ENCODE data around the gene TJAP1. TPM values are rescaled to one million over a fixed set of nuclear protein-coding genes. Genes with fewer than 3 reads are reported as not detected.
"Not testable (repeated sequence)": the region's sequence is repeated elsewhere in the genome, so short reads cannot be mapped to it uniquely, and the experiment has no call there.

TJAP1 gene
- total and polyA plus RNA-seq, 2 donors = 10.1 to 32.1 TPM

DNA sequence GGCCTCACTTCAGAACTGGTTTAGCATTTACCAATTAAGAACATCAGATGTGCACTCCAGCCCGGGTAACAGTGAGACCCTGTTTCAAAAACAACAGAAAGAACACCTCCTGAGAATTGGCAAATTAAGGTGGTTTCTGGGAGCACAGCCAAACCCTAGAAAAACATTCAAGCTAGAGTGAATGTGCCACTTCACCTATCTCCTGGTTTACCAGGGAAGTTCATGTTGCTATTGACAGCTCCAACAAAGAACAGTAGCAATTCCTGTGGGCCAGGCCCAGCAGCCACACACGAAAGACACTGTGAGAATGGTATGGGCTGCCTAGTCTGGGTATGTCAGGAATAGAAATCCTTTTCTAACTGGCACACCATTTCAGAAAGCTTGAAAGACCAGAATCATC lies 44.5 kb downstream of the TJAP1 start:
- 97% methylated on average over 2 of the region's 2 CpGs for WGBS
- H3K9me3 ChIP-seq (ENCODE audit: control insufficient read depth in 2 of 2, insufficient read depth in 1 of 2, low read length in 1 of 2) = no peaks in the 10 kb centered on the region
- H3K36me3 ChIP-seq (ENCODE audit: control insufficient read depth in 2 of 2, insufficient read depth in 2 of 2, low read length in 1 of 2) = peaks cover 68 to 76% of the 10 kb centered on the region in 2 donors
- no peak overlapping the region for H3K4me3 ChIP-seq (ENCODE audit: low read length in 2 of 2)
- peaks cover 2 to 4% of the 10 kb centered on the region in 2 donors for H3K4me1 ChIP-seq (ENCODE audit: control insufficient read depth in 2 of 2, insufficient read depth in 2 of 2, low read length in 2 of 2)
- no peak overlapping the region for H3K27ac ChIP-seq (ENCODE audit: low read depth in 1 of 2, low read length in 1 of 2)
- DNase-seq (ENCODE audit: low read depth in 6 of 9, low spot score in 9 of 9) = no peak
- no peaks in the 10 kb centered on the region for H3K27me3 ChIP-seq (ENCODE audit: control insufficient read depth in 2 of 2, insufficient read depth in 1 of 2, low read length in 1 of 2)

DNA sequence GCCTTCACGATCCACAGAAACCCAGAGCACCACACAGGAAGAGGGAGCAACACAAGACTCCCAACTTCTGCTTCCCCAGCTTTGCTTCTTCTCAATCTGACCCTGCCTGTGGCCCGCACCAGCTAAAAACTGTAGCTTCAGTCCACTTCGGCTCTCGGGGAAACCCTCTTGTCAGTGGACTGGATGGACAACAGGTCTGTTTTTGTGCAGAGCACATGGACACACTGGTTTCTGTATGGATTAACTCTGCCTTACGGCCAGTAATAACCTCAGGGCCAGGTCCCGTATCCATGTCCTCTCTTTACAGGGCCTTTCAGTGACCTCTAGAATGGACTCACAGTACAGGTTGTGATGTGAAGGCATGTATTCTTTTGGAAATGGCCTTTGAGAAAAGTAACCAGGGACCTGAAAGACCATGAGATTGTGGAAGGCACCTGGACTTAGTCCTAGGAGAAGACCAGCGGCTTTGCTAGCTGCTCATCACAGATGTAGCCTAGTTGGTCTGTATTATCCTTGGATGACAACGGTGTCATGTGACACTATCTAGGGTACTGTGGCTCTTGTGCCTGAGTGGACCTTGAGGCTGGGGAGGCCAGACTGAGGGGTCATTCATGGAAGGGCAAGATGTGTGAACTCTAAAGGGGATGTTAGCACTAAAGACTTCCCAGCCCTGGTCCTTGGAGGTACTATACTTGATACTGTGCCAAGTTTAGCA lies 45.3 kb downstream of the TJAP1 start:
- Histone ChIP-seq H3K27me3 (ENCODE audit: control insufficient read depth in 2 of 2, insufficient read depth in 1 of 2, low read length in 1 of 2) (no peaks in the 10 kb centered on the region), H3K4me3 (ENCODE audit: low read length in 2 of 2) (no peak overlapping the region), H3K36me3 (ENCODE audit: control insufficient read depth in 2 of 2, insufficient read depth in 2 of 2, low read length in 1 of 2) (peaks cover 76 to 84% of the 10 kb centered on the region in 2 donors), H3K9me3 (ENCODE audit: control insufficient read depth in 2 of 2, insufficient read depth in 1 of 2, low read length in 1 of 2) (no peaks in the 10 kb centered on the region), H3K4me1 (ENCODE audit: control insufficient read depth in 2 of 2, insufficient read depth in 2 of 2, low read length in 2 of 2) (peaks cover 2 to 4% of the 10 kb centered on the region in 2 donors), H3K27ac (ENCODE audit: low read depth in 1 of 2, low read length in 1 of 2) (no peak overlapping the region)
- no peak for DNase-seq (ENCODE audit: low read depth in 6 of 9, low spot score in 9 of 9)
- 97% methylated on average over 8 of the region's 8 CpGs for WGBS

DNA sequence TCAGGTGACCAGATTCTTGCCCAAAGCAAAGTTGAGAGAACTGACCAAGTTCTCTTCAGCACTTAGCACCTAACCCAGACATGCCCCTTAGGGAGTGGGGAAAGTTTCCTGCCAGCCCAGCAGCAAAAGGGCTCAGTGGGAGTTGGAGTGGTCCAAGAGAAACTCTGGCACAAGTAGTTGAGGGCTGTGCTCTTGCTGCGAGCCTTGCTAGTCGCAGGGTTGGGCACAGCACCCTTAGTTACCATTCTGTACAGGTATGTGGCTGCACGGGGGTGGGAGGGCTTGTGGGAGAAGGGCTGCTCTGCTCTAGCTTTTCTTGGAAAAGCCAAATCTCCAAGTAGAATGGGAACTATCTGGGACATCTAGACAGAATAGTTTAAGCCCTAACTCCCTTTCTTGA lies 45.9 kb downstream of the TJAP1 start:
- 100% methylated on average over 3 of the region's 3 CpGs for WGBS
- Histone ChIP-seq H3K36me3 (ENCODE audit: control insufficient read depth in 2 of 2, insufficient read depth in 2 of 2, low read length in 1 of 2) (peaks cover 81 to 90% of the 10 kb centered on the region in 2 donors), H3K27me3 (ENCODE audit: control insufficient read depth in 2 of 2, insufficient read depth in 1 of 2, low read length in 1 of 2) (no peaks in the 10 kb centered on the region), H3K4me3 (ENCODE audit: low read length in 2 of 2) (no peak overlapping the region), H3K4me1 (ENCODE audit: control insufficient read depth in 2 of 2, insufficient read depth in 2 of 2, low read length in 2 of 2) (no peaks in the 10 kb centered on the region), H3K9me3 (ENCODE audit: control insufficient read depth in 2 of 2, insufficient read depth in 1 of 2, low read length in 1 of 2) (no peaks in the 10 kb centered on the region), H3K27ac (ENCODE audit: low read depth in 1 of 2, low read length in 1 of 2) (no peak overlapping the region)
- no peak for DNase-seq (ENCODE audit: low read depth in 6 of 9, low spot score in 9 of 9)

DNA sequence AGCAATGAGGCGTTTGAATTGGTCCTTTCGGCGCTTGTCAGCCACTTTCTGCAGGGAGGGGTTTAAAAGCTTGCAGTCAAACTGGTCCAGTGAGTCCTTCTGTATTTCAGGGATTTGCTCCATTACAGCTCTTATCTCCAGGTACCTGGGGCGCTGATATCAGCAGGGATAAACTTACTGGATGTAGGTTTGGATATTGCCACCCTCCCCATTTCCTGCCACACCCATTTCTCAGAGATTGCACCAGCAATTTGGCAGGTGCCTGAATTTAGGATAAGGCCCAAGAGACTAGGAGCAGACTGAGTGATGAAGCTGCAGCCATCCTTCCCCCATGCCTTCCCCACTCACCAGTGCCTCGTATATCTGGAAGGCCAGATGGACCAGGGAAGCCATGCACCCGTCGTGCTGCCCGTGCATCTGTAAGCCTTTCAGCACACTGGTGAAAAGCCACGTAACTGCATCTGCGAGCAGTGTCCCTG lies 47.2 kb downstream of the TJAP1 start:
- Histone ChIP-seq H3K9me3 (ENCODE audit: control insufficient read depth in 2 of 2, insufficient read depth in 1 of 2, low read length in 1 of 2) (no peaks in the 10 kb centered on the region), H3K4me1 (ENCODE audit: control insufficient read depth in 2 of 2, insufficient read depth in 2 of 2, low read length in 2 of 2) (no peaks in the 10 kb centered on the region), H3K27me3 (ENCODE audit: control insufficient read depth in 2 of 2, insufficient read depth in 1 of 2, low read length in 1 of 2) (no peaks in the 10 kb centered on the region), H3K36me3 (ENCODE audit: control insufficient read depth in 2 of 2, insufficient read depth in 2 of 2, low read length in 1 of 2) (peaks cover 91 to 94% of the 10 kb centered on the region in 2 donors), H3K4me3 (ENCODE audit: low read length in 2 of 2) (no peak overlapping the region), H3K27ac (ENCODE audit: low read depth in 1 of 2, low read length in 1 of 2) (no peak overlapping the region)
- no peak for DNase-seq (ENCODE audit: low read depth in 6 of 9, low spot score in 9 of 9)
- 98% methylated on average over 10 of the region's 10 CpGs for WGBS

DNA sequence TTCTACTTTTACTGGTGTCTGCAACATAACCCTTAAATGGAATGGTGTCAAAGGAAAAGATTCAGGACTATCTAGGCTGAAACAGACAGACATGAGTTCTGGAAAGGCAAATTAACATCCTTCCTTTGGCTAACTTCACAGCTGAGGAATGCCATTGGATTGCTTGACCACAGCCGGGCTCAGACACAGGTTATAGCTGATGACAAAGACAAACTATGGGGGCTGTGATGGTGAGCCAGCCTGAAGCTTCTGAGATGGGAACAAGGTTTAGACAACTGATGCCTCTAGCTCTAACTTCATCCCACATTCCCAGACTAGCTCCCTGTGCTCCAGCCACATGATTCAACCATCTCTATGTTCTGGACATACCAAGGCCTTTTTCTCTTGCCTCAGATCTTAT lies 54.8 kb downstream of the TJAP1 start:
- 98% methylated on average over 1 of the region's 1 CpG for WGBS
- no peaks in the 10 kb centered on the region for H3K9me3 ChIP-seq (ENCODE audit: control insufficient read depth in 2 of 2, insufficient read depth in 1 of 2, low read length in 1 of 2)
- H3K27me3 ChIP-seq (ENCODE audit: control insufficient read depth in 2 of 2, insufficient read depth in 1 of 2, low read length in 1 of 2) = no peaks in the 10 kb centered on the region
- H3K4me1 ChIP-seq (ENCODE audit: control insufficient read depth in 2 of 2, insufficient read depth in 2 of 2, low read length in 2 of 2) = no peaks in the 10 kb centered on the region
- no peak overlapping the region for H3K4me3 ChIP-seq (ENCODE audit: low read length in 2 of 2)
- H3K27ac ChIP-seq (ENCODE audit: low read depth in 1 of 2, low read length in 1 of 2) = no peak overlapping the region
- no peak for DNase-seq (ENCODE audit: low read depth in 6 of 9, low spot score in 9 of 9)
- H3K36me3 ChIP-seq (ENCODE audit: control insufficient read depth in 2 of 2, insufficient read depth in 2 of 2, low read length in 1 of 2) = peaks cover 62 to 71% of the 10 kb centered on the region in 2 donors

DNA sequence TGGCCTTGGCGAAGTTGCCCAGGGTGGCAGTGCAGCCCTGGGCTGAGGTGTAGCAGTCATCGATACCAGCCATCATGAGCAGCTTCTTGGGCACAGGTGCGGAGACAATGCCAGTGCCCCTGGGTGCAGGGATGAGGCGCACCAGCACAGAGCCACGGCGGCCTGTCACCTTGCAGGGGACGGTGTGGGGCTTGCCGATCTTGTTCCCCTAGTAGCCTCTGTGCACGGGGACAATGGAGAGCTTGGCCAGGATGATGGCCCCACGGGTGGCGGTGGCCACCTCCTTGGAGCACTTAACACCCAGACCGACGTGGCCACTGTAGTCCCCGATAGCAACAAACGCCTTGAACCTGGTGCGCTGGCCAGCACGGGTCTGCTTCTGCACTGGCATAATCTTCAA lies 61.6 kb downstream of the TJAP1 start:
- H3K9me3 ChIP-seq (ENCODE audit: control insufficient read depth in 2 of 2, insufficient read depth in 1 of 2, low read length in 1 of 2); H3K27me3 ChIP-seq (ENCODE audit: control insufficient read depth in 2 of 2, insufficient read depth in 1 of 2, low read length in 1 of 2); H3K4me3 ChIP-seq (ENCODE audit: low read length in 2 of 2); H3K4me1 ChIP-seq (ENCODE audit: control insufficient read depth in 2 of 2, insufficient read depth in 2 of 2, low read length in 2 of 2); DNase-seq (ENCODE audit: low read depth in 6 of 9, low spot score in 9 of 9); H3K27ac ChIP-seq (ENCODE audit: low read depth in 1 of 2, low read length in 1 of 2): not testable (repeated sequence)
- 98% methylated on average over 15 of the region's 17 CpGs for WGBS
- H3K36me3 ChIP-seq (ENCODE audit: control insufficient read depth in 2 of 2, insufficient read depth in 2 of 2, low read length in 1 of 2) = peaks cover 16 to 49% of the 10 kb centered on the region in 2 donors

DNA sequence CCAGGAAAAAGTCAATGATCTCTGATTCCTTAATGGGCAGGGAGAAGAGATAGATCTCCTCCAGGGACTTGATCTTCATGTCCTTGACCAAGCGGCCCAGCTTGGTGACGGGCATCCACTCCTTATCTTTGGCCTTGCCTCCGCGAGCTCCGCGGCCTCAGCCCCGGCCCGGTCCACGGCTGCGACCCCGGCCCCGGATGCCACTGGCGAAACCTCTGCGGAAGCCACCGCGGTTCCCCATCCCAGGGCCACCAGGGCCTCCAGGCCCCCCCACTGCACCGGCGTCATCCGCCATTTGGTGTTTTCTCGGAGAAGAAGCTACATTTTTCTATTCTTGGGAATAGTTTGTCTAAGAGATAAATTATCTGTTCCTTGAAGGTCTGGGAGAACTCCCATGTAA lies 62.0 kb downstream of the TJAP1 start:
- not testable (repeated sequence) for H3K9me3 ChIP-seq (ENCODE audit: control insufficient read depth in 2 of 2, insufficient read depth in 1 of 2, low read length in 1 of 2); H3K27ac ChIP-seq (ENCODE audit: low read depth in 1 of 2, low read length in 1 of 2); H3K4me1 ChIP-seq (ENCODE audit: control insufficient read depth in 2 of 2, insufficient read depth in 2 of 2, low read length in 2 of 2); H3K27me3 ChIP-seq (ENCODE audit: control insufficient read depth in 2 of 2, insufficient read depth in 1 of 2, low read length in 1 of 2); H3K4me3 ChIP-seq (ENCODE audit: low read length in 2 of 2); DNase-seq (ENCODE audit: low read depth in 6 of 9, low spot score in 9 of 9)
- 99% methylated on average over 20 of the region's 20 CpGs for WGBS
- peaks cover 13 to 48% of the 10 kb centered on the region in 2 donors for H3K36me3 ChIP-seq (ENCODE audit: control insufficient read depth in 2 of 2, insufficient read depth in 2 of 2, low read length in 1 of 2)

DNA sequence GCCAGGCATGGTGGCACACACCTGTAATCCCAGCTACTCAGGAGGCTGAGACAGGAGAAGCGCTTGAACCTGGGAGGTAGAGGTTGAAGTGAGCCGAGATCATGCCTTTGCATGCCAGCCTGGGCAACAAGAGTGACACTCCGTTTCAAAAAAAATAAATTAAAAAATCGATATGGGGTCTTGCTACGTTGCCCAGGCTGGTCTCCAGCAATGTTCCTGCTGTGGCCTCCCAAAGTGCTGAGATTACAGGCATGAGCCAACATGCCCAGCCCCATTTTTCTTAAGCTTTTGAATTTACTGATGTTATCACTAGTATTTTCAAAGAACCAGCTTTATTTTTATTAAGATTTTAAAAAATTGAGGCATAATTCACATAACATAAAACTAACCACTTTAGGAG lies 63.1 kb downstream of the TJAP1 start:
- H3K4me1 ChIP-seq (ENCODE audit: control insufficient read depth in 2 of 2, insufficient read depth in 2 of 2, low read length in 2 of 2) = no peaks in the 10 kb centered on the region
- H3K9me3 ChIP-seq (ENCODE audit: control insufficient read depth in 2 of 2, insufficient read depth in 1 of 2, low read length in 1 of 2) = no peaks in the 10 kb centered on the region
- WGBS = 98% methylated on average over 5 of the region's 5 CpGs
- no peaks in the 10 kb centered on the region for H3K27me3 ChIP-seq (ENCODE audit: control insufficient read depth in 2 of 2, insufficient read depth in 1 of 2, low read length in 1 of 2)
- no peak overlapping the region for H3K27ac ChIP-seq (ENCODE audit: low read depth in 1 of 2, low read length in 1 of 2)
- H3K36me3 ChIP-seq (ENCODE audit: control insufficient read depth in 2 of 2, insufficient read depth in 2 of 2, low read length in 1 of 2) = peaks cover 13 to 54% of the 10 kb centered on the region in 2 donors
- no peak overlapping the region for H3K4me3 ChIP-seq (ENCODE audit: low read length in 2 of 2)
- DNase-seq (ENCODE audit: low read depth in 6 of 9, low spot score in 9 of 9) = no peak

DNA sequence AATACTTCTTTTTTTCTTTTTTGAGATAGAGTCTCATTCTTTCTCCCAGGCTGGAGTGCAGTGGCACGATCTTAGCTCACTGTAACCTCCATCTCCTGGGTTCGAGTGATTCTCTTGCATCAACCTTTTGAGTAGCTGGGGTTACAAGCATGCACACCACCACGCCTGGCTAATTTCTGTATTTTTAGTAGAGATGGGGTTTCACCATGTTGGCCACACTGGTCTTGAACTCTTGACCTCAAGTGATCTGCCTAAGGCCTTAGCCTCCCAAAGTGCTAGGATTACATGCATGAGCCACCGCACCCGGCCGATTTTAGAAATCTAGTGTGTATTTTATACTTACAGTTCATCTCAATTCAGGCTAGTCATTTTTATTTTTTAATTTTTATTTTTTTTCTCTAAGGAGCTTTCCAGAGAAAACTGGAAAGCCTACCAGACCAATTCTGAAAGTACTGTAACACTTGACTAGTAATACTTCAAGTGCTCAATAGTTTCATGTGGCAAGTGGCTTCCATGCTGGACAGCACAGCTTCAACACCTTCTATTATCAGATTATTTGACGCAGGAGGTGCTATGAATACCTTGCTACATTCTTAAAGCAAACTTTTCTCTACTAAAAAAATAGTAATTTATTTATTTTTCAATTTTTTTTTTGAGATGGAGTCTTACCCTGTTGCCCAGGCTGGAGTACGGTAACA lies 64.6 kb downstream of the TJAP1 start:
- H3K4me3 ChIP-seq (ENCODE audit: low read length in 2 of 2) = no peak overlapping the region
- DNase-seq (ENCODE audit: low read depth in 6 of 9, low spot score in 9 of 9) = no peak
- no peaks in the 10 kb centered on the region for H3K9me3 ChIP-seq (ENCODE audit: control insufficient read depth in 2 of 2, insufficient read depth in 1 of 2, low read length in 1 of 2)
- H3K27ac ChIP-seq (ENCODE audit: low read depth in 1 of 2, low read length in 1 of 2) = no peak overlapping the region
- H3K27me3 ChIP-seq (ENCODE audit: control insufficient read depth in 2 of 2, insufficient read depth in 1 of 2, low read length in 1 of 2) = no peaks in the 10 kb centered on the region
- WGBS = 96% methylated on average over 8 of the region's 8 CpGs
- H3K36me3 ChIP-seq (ENCODE audit: control insufficient read depth in 2 of 2, insufficient read depth in 2 of 2, low read length in 1 of 2) = peaks cover 13 to 68% of the 10 kb centered on the region in 2 donors
- H3K4me1 ChIP-seq (ENCODE audit: control insufficient read depth in 2 of 2, insufficient read depth in 2 of 2, low read length in 2 of 2) = no peaks in the 10 kb centered on the region

Data from thymus (tissue), 11 donors.